K562 (cell line): Measurements from ENCODE around the gene ZNF546. TPM values are rescaled to one million over a fixed set of nuclear protein-coding genes. Genes with fewer than 3 reads are reported as not detected.

Experiments used
- ETV1 ChIP-seq: fragments of 450-650 bp; conservative IDR thresholded peaks from 2 replicates; pipeline ENCODE4 v1.6.1; 2016; ENCODE audit warnings: missing genetic modification characterization, control low read depth, low read depth, missing compliant biosample characterization
- ID3 ChIP-seq, 2 experiments: fragments of 250-450 bp in 1 of 2; fragments of 450-650 bp in 1 of 2; sonication (Bioruptor Pico) in 1 of 2; IDR thresholded peaks; 2 replicates each; pipeline versions ENCODE4 v1.6.1 to v1.8.0; 2016 to 2021; ENCODE audit warnings: mild to moderate bottlenecking in 2 of 2, moderate library complexity in 2 of 2, missing compliant biosample characterization in 1 of 2, missing genetic modification characterization in 1 of 2
- NBN ChIP-seq: fragments of 450-650 bp; IDR thresholded peaks from 2 replicates; pipeline ENCODE4 v1.6.1; 2016; ENCODE audit warnings: low read depth, mild to moderate bottlenecking
- NFRKB ChIP-seq: fragments of 450-650 bp; IDR thresholded peaks from 2 replicates; pipeline ENCODE4 v1.6.1; 2016; ENCODE audit warnings: low read depth
- NR2C1 ChIP-seq, 2 experiments: fragments of 450-650 bp; IDR thresholded peaks; 2 replicates each; pipeline ENCODE4 v1.6.1; 2017; ENCODE audit warnings: mild to moderate bottlenecking in 2 of 2, antibody characterized with exemption in 1 of 2, inconsistent platforms in 1 of 2, missing compliant biosample characterization in 1 of 2, missing genetic modification characterization in 1 of 2
- POLR2A ChIP-seq: fragments of 450-650 bp; conservative IDR thresholded peaks from 2 replicates; pipeline ENCODE4 v1.6.1; 2016
- SMAD4 ChIP-seq: fragments of 250-450 bp; sonication (Bioruptor Pico); conservative IDR thresholded peaks from 2 replicates; pipeline ENCODE4 v1.8.0; 2021; ENCODE audit warnings: inconsistent platforms, mild to moderate bottlenecking, moderate library complexity
- SMARCC2 ChIP-seq: fragments of 450-650 bp; IDR thresholded peaks from 2 replicates; pipeline ENCODE4 v1.6.1; 2017; ENCODE audit warnings: antibody characterized with exemption, moderate library complexity, mild to moderate bottlenecking, low read depth
- SPI1 ChIP-seq: IDR thresholded peaks from 2 replicates; pipeline ENCODE4 v1.6.1; 2011; ENCODE audit warnings: low read depth, low read length, control low read depth, borderline replicate concordance
- ZFPM2 ChIP-seq: fragments of 250-450 bp; sonication (Bioruptor Pico); IDR thresholded peaks from 2 replicates; pipeline ENCODE4 v1.5.1; 2022; ENCODE audit warnings: mild to moderate bottlenecking
- ZKSCAN1 ChIP-seq: fragments of 150-350 bp; IDR thresholded peaks from 2 replicates; pipeline ENCODE4 v1.6.1; 2016; ENCODE audit warnings: low read depth, low read length
- ZNF121 ChIP-seq: sonication (generic); formaldehyde crosslinking; conservative IDR thresholded peaks from 2 replicates; pipeline ENCODE4 v1.8.0; 2022; ENCODE audit warnings: missing genetic modification reagents
- ZNF592 ChIP-seq: fragments of 450-650 bp; IDR thresholded peaks from 2 replicates; pipeline ENCODE4 v1.6.1; 2017; ENCODE audit warnings: antibody characterized with exemption, mild to moderate bottlenecking
- polyA plus RNA-seq, 8 experiments: library from polyadenylated mRNA; depleted of rRNA in 4 of 8; stranded (reverse) in 5 of 8; unstranded in 3 of 8; fragments of >200 nt; fragmentation: Nextera tagmentation in 2 of 8; fragmentation: Illumina TruSeq in 1 of 8; extraction: Ambion mirVana in 2 of 8; extraction: Trizol in 1 of 8; gene quantifications; 2 replicates each; pipeline versions ENCODE4 v1.2.1 to v1.2.3, GENCODE V29; 2011 to 2014; ENCODE audit warnings: inconsistent platforms in 1 of 8, missing spikeins in 1 of 8
- total RNA-seq, 7 experiments: library from RNA; depleted of rRNA in 6 of 7; stranded (reverse); fragments of >200 nt in 6 of 7; fragmentation: Illumina TruSeq in 2 of 7; extraction: Trizol in 2 of 7; gene quantifications; 2 replicates each; pipeline versions ENCODE4 v1.2.1 to v1.2.3, GENCODE V29; 2011 to 2021; ENCODE audit warnings: low replicate concordance in 1 of 7
- TF ChIP-seq, protein P1 (sequence below): fragments of 150-350 bp; IDR thresholded peaks from 2 replicates; pipeline ENCODE4 v1.6.1; 2014; ENCODE audit warnings: low read depth, mild to moderate bottlenecking, low read length, borderline replicate concordance
- TF ChIP-seq, protein P2 (sequence below), 2 experiments: IDR thresholded peaks in 1 of 2; conservative IDR thresholded peaks in 1 of 2; 2 replicates each; pipeline ENCODE4 v1.6.1; 2016; ENCODE audit warnings: low read depth in 2 of 2, mild to moderate bottlenecking in 1 of 2, missing compliant biosample characterization in 1 of 2, missing genetic modification characterization in 1 of 2, moderate library complexity in 1 of 2

The ZNF546 gene
- total and polyA plus RNA-seq, 9 of the 15 experiments (the other 6 are each of a cell fraction or from before 2014, with no cell fraction given) = 0.73 to 5.1 (median 2.2) TPM

DNA sequence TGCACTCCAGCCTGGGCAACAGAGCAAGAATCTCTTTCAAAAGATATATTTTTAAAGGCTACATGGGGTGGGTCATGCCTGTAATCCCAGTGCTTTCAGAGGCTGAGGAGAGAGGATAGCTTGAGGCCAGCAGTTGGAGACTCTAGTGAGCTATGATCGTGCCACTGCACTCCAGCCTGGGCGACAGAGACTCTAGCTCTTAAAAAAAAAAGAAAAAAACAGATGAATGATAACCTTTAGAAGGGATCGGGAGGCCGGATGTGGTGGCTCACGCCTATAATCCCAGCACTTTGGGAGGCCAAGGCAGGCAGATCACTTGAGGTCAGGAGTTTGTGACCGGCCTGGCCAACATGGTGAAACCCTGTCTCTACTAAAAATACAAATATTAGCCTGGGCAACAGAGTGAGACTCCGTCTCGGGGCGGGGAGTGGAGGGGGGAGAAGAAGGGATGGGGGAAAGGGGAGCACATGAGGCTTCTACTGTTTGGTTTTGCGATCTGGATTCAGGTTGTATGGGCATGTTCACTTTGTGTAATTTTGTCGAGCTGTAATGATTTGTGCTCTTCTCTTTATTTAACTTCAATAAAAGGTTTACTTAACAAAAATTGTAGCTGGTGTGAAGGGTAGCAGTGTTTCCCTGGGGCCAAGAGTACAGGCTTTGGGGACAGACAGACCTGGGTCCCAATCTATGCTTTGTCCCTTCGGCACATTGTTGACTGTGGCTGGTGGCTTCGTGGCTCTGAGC is 27.0 kb upstream of the ZNF546 start (continued):
- TF ChIP-seq ZKSCAN1 (peak; percentile 8; the same call in 1 of the 2 replicates), SMAD4 (CRISPR knock-in tag) (0 out of 2 replicates have a peak, but pooled peaks have one; percentile 17), ETV1 (tag) (peak; percentile 93), ID3 (CRISPR knock-in tag; IDR thresholded peaks at IDR 0.05) (no peak), ID3 (tag; IDR thresholded peaks at IDR 0.05) (peak; percentile 95), POLR2A (peak; percentile 26), SMARCC2 (0 out of 2 replicates have a peak, but pooled peaks have one; percentile 11), NR2C1 (IDR thresholded peaks at IDR 0.05) (0 out of 2 replicates have a peak, but pooled peaks have one; percentile 27), NR2C1 (tag; IDR thresholded peaks at IDR 0.05) (no peak), NBN (0 out of 2 replicates have a peak, but pooled peaks have one; percentile 53), NFRKB (peak; percentile 43; the same call in 1 of the 2 replicates), ZNF121 (CRISPR knock-in tag) (peak; percentile 36; the same call in 1 of the 2 replicates), SPI1 (no peak), ZNF592 (0 out of 2 replicates have a peak, but pooled peaks have one; percentile 2), ZFPM2 (no peak)
- TF ChIP-seq, protein P1, sequence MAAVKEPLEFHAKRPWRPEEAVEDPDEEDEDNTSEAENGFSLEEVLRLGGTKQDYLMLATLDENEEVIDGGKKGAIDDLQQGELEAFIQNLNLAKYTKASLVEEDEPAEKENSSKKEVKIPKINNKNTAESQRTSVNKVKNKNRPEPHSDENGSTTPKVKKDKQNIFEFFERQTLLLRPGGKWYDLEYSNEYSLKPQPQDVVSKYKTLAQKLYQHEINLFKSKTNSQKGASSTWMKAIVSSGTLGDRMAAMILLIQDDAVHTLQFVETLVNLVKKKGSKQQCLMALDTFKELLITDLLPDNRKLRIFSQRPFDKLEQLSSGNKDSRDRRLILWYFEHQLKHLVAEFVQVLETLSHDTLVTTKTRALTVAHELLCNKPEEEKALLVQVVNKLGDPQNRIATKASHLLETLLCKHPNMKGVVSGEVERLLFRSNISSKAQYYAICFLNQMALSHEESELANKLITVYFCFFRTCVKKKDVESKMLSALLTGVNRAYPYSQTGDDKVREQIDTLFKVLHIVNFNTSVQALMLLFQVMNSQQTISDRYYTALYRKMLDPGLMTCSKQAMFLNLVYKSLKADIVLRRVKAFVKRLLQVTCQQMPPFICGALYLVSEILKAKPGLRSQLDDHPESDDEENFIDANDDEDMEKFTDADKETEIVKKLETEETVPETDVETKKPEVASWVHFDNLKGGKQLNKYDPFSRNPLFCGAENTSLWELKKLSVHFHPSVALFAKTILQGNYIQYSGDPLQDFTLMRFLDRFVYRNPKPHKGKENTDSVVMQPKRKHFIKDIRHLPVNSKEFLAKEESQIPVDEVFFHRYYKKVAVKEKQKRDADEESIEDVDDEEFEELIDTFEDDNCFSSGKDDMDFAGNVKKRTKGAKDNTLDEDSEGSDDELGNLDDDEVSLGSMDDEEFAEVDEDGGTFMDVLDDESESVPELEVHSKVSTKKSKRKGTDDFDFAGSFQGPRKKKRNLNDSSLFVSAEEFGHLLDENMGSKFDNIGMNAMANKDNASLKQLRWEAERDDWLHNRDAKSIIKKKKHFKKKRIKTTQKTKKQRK = no peak
- TF ChIP-seq, protein P2, sequence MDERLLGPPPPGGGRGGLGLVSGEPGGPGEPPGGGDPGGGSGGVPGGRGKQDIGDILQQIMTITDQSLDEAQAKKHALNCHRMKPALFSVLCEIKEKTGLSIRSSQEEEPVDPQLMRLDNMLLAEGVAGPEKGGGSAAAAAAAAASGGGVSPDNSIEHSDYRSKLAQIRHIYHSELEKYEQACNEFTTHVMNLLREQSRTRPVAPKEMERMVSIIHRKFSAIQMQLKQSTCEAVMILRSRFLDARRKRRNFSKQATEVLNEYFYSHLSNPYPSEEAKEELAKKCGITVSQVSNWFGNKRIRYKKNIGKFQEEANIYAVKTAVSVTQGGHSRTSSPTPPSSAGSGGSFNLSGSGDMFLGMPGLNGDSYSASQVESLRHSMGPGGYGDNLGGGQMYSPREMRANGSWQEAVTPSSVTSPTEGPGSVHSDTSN (CRISPR knock-in tag; IDR thresholded peaks at IDR 0.05; ENCODE audit: low read depth) = no peak
- TF ChIP-seq, protein P2 (tag; conservative IDR thresholded peaks at IDR 0.05; ENCODE audit: low read depth) = no peak
